Smooth muscle cell (in vitro differentiated cells): Measurements from ENCODE around the gene HGFAC. TPM values are rescaled to one million over a fixed set of nuclear protein-coding genes. Genes with fewer than 3 reads are reported as not detected.
"Not testable (repeated sequence)": the region's sequence is repeated elsewhere in the genome, so short reads cannot be mapped to it uniquely, and the experiment has no call there.

Experiments used
- DNase-seq: peaks from one replicate; lab custom pipeline; 2025; ENCODE audit not compliant: unreplicated experiment; lab: John Stamatoyannopoulos, UW
- H2AFZ ChIP-seq: fragments of 200-600 bp; sonication (generic); 2 replicates; pipeline ENCODE4 v1.6.0; 2016; ENCODE audit warnings: antibody characterized with exemption, low read depth, mild to moderate bottlenecking
- H3F3A ChIP-seq: fragments of 200-600 bp; sonication (generic); 2 replicates; pipeline ENCODE4 v1.6.0; 2017; ENCODE audit warnings: antibody characterized with exemption, low read depth
- H3K27ac ChIP-seq: fragments of 200-600 bp; sonication (generic); 2 replicates; pipeline ENCODE4 v1.5.1; 2016; ENCODE audit warnings: low read depth, mild to moderate bottlenecking
- H3K27me3 ChIP-seq: fragments of 200-600 bp; sonication (generic); 2 replicates; pipeline ENCODE4 v1.6.1; 2016; ENCODE audit warnings: low read depth, mild to moderate bottlenecking
- H3K36me3 ChIP-seq: fragments of 200-600 bp; sonication (generic); 2 replicates; pipeline ENCODE4 v1.5.1; 2016; ENCODE audit warnings: low read depth
- H3K4me1 ChIP-seq: fragments of 200-600 bp; sonication (generic); 2 replicates; pipeline ENCODE4 v1.5.1; 2016; ENCODE audit warnings: low read depth
- H3K4me2 ChIP-seq: fragments of 200-600 bp; sonication (generic); 2 replicates; pipeline ENCODE4 v1.6.0; 2016; ENCODE audit warnings: mild to moderate bottlenecking
- H3K4me3 ChIP-seq: fragments of 200-600 bp; sonication (generic); 2 replicates; pipeline ENCODE4 v1.5.1; 2016; ENCODE audit warnings: mild to moderate bottlenecking
- H3K79me2 ChIP-seq: fragments of 200-600 bp; sonication (generic); 2 replicates; pipeline ENCODE4 v1.6.0; 2016; ENCODE audit warnings: low read depth, mild to moderate bottlenecking
- H3K9ac ChIP-seq: fragments of 200-600 bp; sonication (generic); 2 replicates; pipeline ENCODE4 v1.6.0; 2016; ENCODE audit warnings: low read depth
- H3K9me3 ChIP-seq: fragments of 200-600 bp; sonication (generic); replicated peaks from 2 replicates; pipeline ENCODE4 v1.5.1; 2016; ENCODE audit warnings: low read depth
- H4K20me1 ChIP-seq: fragments of 200-600 bp; sonication (generic); 2 replicates; pipeline ENCODE4 v1.6.0; 2016; ENCODE audit warnings: low read depth
- CTCF ChIP-seq: fragments of 200-600 bp; sonication (generic); IDR thresholded peaks from 2 replicates; pipeline ENCODE4 v1.5.1; 2017; ENCODE audit warnings: borderline replicate concordance, mild to moderate bottlenecking, antibody characterized with exemption; ENCODE audit not compliant: insufficient read depth, poor library complexity, severe bottlenecking
- WGBS: methylation state at CpG from one replicate; pipeline ENCODE4 v1.1.7; 2016; ENCODE audit warnings: low lambda C conversion rate; 5-methylcytosine and 5-hydroxymethylcytosine counted together
- polyA plus RNA-seq: library from polyadenylated mRNA; unstranded; fragments of >200 nt; fragmentation: Nextera tagmentation; extraction: Ambion mirVana; gene quantifications from 2 replicates; pipeline ENCODE4 v1.2.1, GENCODE V29; 2016
- total RNA-seq: library from RNA; depleted of rRNA; stranded (reverse); fragments of >200 nt; gene quantifications from 2 replicates; pipeline ENCODE4 v1.2.3, GENCODE V29; 2014

Gene HGFAC
- total and polyA plus RNA-seq, 2 experiments from 2014 or later = 0.58 TPM; not detected in 1

GRCh38 chr4:3458371-3458770 lies 16.6 kb downstream of the HGFAC start:
- H3K4me2 ChIP-seq = no peak overlapping the region
- no peaks in the 10 kb centered on the region for H4K20me1 ChIP-seq
- H3K4me3 ChIP-seq = no peak overlapping the region
- H3K27ac ChIP-seq = no peak overlapping the region
- DNase-seq = no peak
- H3K27me3 ChIP-seq = peaks cover 15% of the 10 kb centered on the region
- TF ChIP-seq CTCF = no peak
- no peaks in the 10 kb centered on the region for H3K4me1 ChIP-seq
- peaks cover 4% of the 10 kb centered on the region for H3K9me3 ChIP-seq
- 86% methylated on average over 6 of the region's 6 CpGs for WGBS
- no peaks in the 10 kb centered on the region for H3K79me2 ChIP-seq
- H2AFZ ChIP-seq = no peak overlapping the region
- H3F3A ChIP-seq = no peaks in the 10 kb centered on the region
- H3K9ac ChIP-seq = no peak overlapping the region
- no peaks in the 10 kb centered on the region for H3K36me3 ChIP-seq

GRCh38 chr4:3459156-3459555 lies 17.4 kb downstream of the HGFAC start:
- not testable (repeated sequence) for H3K36me3 ChIP-seq, H3F3A ChIP-seq, DNase-seq, H3K9me3 ChIP-seq, H3K4me1 ChIP-seq, H4K20me1 ChIP-seq, H3K4me3 ChIP-seq, H3K27ac ChIP-seq, H3K79me2 ChIP-seq, H3K9ac ChIP-seq, H3K4me2 ChIP-seq, H2AFZ ChIP-seq
- H3K27me3 ChIP-seq = peaks cover 22% of the 10 kb centered on the region
- WGBS = 93% methylated on average over 5 of the region's 5 CpGs

- Histone ChIP-seq H4K20me1 (no peaks in the 10 kb centered on the region), H3F3A (no peaks in the 10 kb centered on the region), H3K27me3 (peaks cover 27% of the 10 kb centered on the region), H3K27ac (no peak overlapping the region), H3K36me3 (no peaks in the 10 kb centered on the region), H3K79me2 (no peaks in the 10 kb centered on the region), H2AFZ (no peak overlapping the region), H3K9ac (no peak overlapping the region), H3K9me3 (no peaks in the 10 kb centered on the region), H3K4me2 (no peak overlapping the region), H3K4me3 (no peak overlapping the region), H3K4me1 (no peaks in the 10 kb centered on the region)
- DNase-seq = no peak
- no peak for TF ChIP-seq CTCF
- 92% methylated on average over 5 of the region's 5 CpGs for WGBS
These were observed 19.2 kb downstream of the HGFAC start for GRCh38 chr4:3460926-3461325.

GRCh38 chr4:3461515-3462291 lies 19.9 kb downstream of the HGFAC start:
- Histone ChIP-seq H3K4me2 (no peak overlapping the region), H3K4me1 (no peaks in the 10 kb centered on the region), H3F3A (no peaks in the 10 kb centered on the region), H4K20me1 (no peaks in the 10 kb centered on the region), H3K27ac (no peak overlapping the region), H3K36me3 (no peaks in the 10 kb centered on the region), H3K4me3 (no peak overlapping the region), H3K79me2 (no peaks in the 10 kb centered on the region), H2AFZ (no peak overlapping the region), H3K27me3 (peaks cover 31% of the 10 kb centered on the region), H3K9me3 (no peaks in the 10 kb centered on the region), H3K9ac (no peak overlapping the region)
- no peak for TF ChIP-seq CTCF
- no peak for DNase-seq
- 92% methylated on average over 19 of the region's 25 CpGs for WGBS
